Gastrocnemius medialis (tissue), 4 donors: ENCODE measurements around the gene SORBS1.

Experiments used
- POLR2A ChIP-seq, 2 donors: fragments of 450-650 bp; IDR thresholded peaks; one replicate each; pipeline ENCODE4 v1.6.1; 2017; ENCODE audit warnings: antibody characterized with exemption in 2 of 2, mild to moderate bottlenecking in 2 of 2, moderate library complexity in 2 of 2
- TF ChIP-seq, protein P1 (sequence below), 5 experiments: fragments of 450-650 bp in 3 of 5; fragments of 200-600 bp in 2 of 5; sonication (generic) in 2 of 5; IDR thresholded peaks in 4 of 5; conservative IDR thresholded peaks in 1 of 5; 1 replicate in 4 of 5; 2 replicates in 1 of 5; pipeline ENCODE4 v1.5.1; 2016 to 2019; ENCODE audit warnings: antibody characterized with exemption in 5 of 5, mild to moderate bottlenecking in 3 of 5, moderate library complexity in 3 of 5

DNA sequence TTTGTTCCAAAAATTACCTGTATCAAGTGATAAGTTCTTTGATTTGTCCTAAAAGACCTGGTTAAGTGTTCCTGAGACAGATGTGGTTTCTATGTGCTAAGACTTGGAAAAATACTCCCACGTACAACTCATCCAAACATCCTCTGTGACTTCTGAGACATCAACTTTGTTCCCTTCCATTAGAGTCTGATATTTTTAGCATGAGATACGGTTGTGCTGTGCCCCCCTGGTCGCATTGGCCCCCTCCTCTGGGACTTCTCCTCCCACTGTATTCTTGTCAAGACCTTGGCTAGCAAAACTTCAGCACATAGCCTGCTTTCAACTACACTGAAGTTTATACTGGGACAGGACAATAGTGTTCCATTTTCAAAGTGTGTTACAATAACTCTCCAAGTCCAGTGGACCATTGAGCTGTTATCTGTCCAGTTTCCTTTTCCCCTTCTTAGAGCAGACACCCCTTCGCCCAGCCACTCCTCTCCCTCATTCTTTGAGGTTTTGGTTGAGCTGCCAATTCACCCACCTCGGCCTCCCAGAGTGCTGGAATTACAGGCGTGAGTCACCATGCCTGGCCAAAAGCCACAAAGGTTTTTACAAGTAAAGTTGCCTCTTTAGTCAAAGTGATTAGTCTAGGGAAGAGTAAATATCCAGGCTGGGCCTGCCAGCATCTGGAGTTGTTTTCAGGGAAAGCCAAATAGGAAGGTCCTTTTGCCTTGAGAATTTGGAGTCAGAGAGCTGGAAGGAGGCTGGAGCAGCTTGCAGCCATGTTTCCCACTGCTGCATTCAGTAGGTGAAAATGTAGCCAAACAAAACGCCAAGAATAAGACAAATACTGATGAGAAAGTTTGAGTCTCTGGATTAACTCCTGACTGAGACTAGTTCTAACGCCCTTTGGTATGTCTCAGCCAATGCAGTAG lies 252.5 kb downstream of the SORBS1 start:
- TF ChIP-seq POLR2A (IDR thresholded peaks at IDR 0.05), result no peak
- TF ChIP-seq, protein P1, sequence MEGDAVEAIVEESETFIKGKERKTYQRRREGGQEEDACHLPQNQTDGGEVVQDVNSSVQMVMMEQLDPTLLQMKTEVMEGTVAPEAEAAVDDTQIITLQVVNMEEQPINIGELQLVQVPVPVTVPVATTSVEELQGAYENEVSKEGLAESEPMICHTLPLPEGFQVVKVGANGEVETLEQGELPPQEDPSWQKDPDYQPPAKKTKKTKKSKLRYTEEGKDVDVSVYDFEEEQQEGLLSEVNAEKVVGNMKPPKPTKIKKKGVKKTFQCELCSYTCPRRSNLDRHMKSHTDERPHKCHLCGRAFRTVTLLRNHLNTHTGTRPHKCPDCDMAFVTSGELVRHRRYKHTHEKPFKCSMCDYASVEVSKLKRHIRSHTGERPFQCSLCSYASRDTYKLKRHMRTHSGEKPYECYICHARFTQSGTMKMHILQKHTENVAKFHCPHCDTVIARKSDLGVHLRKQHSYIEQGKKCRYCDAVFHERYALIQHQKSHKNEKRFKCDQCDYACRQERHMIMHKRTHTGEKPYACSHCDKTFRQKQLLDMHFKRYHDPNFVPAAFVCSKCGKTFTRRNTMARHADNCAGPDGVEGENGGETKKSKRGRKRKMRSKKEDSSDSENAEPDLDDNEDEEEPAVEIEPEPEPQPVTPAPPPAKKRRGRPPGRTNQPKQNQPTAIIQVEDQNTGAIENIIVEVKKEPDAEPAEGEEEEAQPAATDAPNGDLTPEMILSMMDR (IDR thresholded peaks at IDR 0.05 in 4 of 5, conservative IDR thresholded peaks at IDR 0.05 in 1 of 5), result no peak
